Measurements from ENCODE around the gene UBTD1.

- TF ChIP-seq EZH2 (IDR thresholded peaks at IDR 0.05; ENCODE audit: borderline replicate concordance, low read length), result no peak
- TF ChIP-seq CTCF (conservative IDR thresholded peaks at IDR 0.05 in 1 of 2, IDR thresholded peaks at IDR 0.05 in 1 of 2; ENCODE audit: extremely low read depth in 1 of 2, insufficient read depth in 1 of 2, low read depth in 1 of 2, low read length in 2 of 2), result no peak
Observed at GRCh38 chr10:97520978-97521761, 22.4 kb downstream of the UBTD1 start.

Data from mammary epithelial cell (primary cell).